ENCODE results near the gene CRIM1. TPM values are rescaled to one million over a fixed set of nuclear protein-coding genes. Genes with fewer than 3 reads are reported as not detected.

Gene CRIM1
- total RNA-seq, 4 donors from 2014 or later, result 140 to 429 (median 201) TPM

DNA sequence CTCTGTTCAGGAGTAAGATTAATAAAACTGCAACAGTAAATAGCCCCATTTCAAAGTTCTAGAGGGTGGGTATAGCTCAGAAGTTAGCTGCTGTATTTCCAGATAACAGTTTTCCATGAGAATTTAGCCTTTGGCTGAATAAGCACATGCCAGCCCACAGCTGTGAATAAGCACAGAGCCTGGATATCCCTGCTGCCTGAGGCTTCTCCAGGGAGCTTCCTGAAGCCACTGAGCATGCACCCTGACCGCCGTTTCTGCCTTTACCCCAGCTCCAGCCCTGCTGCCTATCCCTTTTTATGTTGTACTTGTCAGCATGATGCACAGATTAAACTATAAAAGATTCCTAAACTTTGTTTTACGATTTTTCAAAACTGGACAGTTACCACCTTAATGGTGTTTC is 157.1 kb downstream of the CRIM1 start:
- 75% methylated on average over 3 of the region's 3 CpGs for WGBS
- Histone ChIP-seq H3K36me3 (peaks cover 39 to 87% (median 69%) of the 10 kb centered on the region in 4 donors), H3K4me3 (no peak overlapping the region), H3K4me1 (peaks cover 0 to 10% (median 5%) of the 10 kb centered on the region in 4 donors), H3K27ac (replicated peaks in 1 of 4) (no peak overlapping the region), H3K27me3 (no peaks in the 10 kb centered on the region), H3K9me3 (no peaks in the 10 kb centered on the region)
- no peak for DNase-seq (ENCODE audit: extremely low spot score)
- TF ChIP-seq EP300 (IDR thresholded peaks at IDR 0.05) (no peak), POLR2A (IDR thresholded peaks at IDR 0.05; ENCODE audit: low read depth) (no peak), POLR2AphosphoS5 (IDR thresholded peaks at IDR 0.05) (no peak)
- TF ChIP-seq, protein P1, sequence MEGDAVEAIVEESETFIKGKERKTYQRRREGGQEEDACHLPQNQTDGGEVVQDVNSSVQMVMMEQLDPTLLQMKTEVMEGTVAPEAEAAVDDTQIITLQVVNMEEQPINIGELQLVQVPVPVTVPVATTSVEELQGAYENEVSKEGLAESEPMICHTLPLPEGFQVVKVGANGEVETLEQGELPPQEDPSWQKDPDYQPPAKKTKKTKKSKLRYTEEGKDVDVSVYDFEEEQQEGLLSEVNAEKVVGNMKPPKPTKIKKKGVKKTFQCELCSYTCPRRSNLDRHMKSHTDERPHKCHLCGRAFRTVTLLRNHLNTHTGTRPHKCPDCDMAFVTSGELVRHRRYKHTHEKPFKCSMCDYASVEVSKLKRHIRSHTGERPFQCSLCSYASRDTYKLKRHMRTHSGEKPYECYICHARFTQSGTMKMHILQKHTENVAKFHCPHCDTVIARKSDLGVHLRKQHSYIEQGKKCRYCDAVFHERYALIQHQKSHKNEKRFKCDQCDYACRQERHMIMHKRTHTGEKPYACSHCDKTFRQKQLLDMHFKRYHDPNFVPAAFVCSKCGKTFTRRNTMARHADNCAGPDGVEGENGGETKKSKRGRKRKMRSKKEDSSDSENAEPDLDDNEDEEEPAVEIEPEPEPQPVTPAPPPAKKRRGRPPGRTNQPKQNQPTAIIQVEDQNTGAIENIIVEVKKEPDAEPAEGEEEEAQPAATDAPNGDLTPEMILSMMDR (IDR thresholded peaks at IDR 0.05), result no peak
- intact Hi-C loops (cut with DNase I), result no loop called here

DNA sequence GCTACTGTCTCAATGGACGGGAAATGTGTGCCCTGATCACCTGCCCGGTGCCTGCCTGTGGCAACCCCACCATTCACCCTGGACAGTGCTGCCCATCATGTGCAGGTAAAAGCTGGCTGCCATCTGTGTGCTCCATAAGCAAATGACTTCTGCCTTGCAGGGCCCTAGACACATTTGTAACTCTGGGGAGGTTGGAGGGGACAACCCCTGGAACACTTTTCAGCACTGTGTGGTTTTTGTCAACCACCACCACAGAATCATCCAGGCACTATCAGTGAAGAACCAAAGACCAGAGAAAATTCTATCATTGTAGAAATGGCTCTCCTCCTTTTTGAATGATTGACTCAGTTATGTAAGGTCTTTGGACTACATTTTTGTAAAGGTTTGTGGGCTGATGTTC is 158.1 kb downstream of the CRIM1 start:
- intact Hi-C loops (cut with DNase I), result no loop called here

DNA sequence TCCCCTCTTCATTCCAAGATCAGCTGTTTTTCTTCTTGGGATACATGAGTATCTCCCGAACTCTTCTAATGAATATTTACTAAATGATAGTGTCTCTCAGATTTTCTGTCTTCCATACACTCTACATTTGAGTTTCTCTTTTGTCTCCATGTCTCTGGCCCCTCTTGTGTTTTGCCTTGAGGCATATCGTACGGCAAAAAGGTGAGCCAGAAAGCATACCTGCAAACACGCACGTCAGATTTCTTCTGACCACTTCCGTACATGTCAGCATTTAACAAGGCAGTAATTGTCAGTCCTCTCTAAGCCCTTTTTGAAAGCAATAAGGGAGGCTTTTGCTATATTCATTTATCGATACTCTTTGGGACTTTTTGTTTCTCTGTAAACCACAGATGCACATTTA is 160.0 kb downstream of the CRIM1 start:
- Histone ChIP-seq H3K9me3 (no peaks in the 10 kb centered on the region), H3K36me3 (peaks cover 57 to 100% (median 88%) of the 10 kb centered on the region in 4 donors), H3K27ac (replicated peaks in 1 of 4) (no peak overlapping the region), H3K4me1 (peaks cover 0 to 10% (median 5%) of the 10 kb centered on the region in 4 donors), H3K27me3 (no peaks in the 10 kb centered on the region), H3K4me3 (no peak overlapping the region)
- intact Hi-C loops (cut with DNase I), result no loop called here
- no peak for DNase-seq (ENCODE audit: extremely low spot score)
- WGBS, result 96% methylated on average over 7 of the region's 7 CpGs
- no peak for TF ChIP-seq POLR2AphosphoS5 (IDR thresholded peaks at IDR 0.05)

More for the DNA sequence above, 158.1 kb downstream of the CRIM1 start:
- no peaks in the 10 kb centered on the region for H3K9me3 ChIP-seq
- 96% methylated on average over 2 of the region's 2 CpGs for WGBS
- peaks cover 0 to 10% (median 5%) of the 10 kb centered on the region in 4 donors for H3K4me1 ChIP-seq
- DNase-seq (ENCODE audit: extremely low spot score), result no peak
- TF ChIP-seq EP300 (IDR thresholded peaks at IDR 0.05) (no peak), POLR2A (IDR thresholded peaks at IDR 0.05; ENCODE audit: low read depth) (no peak), POLR2AphosphoS5 (IDR thresholded peaks at IDR 0.05) (no peak)
- TF ChIP-seq, protein P1 (IDR thresholded peaks at IDR 0.05), result no peak
- H3K27ac ChIP-seq (replicated peaks in 1 of 4), result no peak overlapping the region
- peaks cover 44 to 97% (median 75%) of the 10 kb centered on the region in 4 donors for H3K36me3 ChIP-seq
- H3K4me3 ChIP-seq, result no peak overlapping the region
- no peaks in the 10 kb centered on the region for H3K27me3 ChIP-seq

GRCh38 chr2:36516136-36516870 is 160.7 kb downstream of the CRIM1 start:
- no peaks in the 10 kb centered on the region for H3K27me3 ChIP-seq
- no peak overlapping the region for H3K4me3 ChIP-seq
- 69% methylated on average over 8 of the region's 8 CpGs for WGBS
- intact Hi-C loops (cut with DNase I), result no loop called here
- TF ChIP-seq, protein P1 (IDR thresholded peaks at IDR 0.05), result no peak
- no peak for TF ChIP-seq EP300 (IDR thresholded peaks at IDR 0.05)
- TF ChIP-seq POLR2AphosphoS5 (IDR thresholded peaks at IDR 0.05), result no peak
- no peak for TF ChIP-seq POLR2A (IDR thresholded peaks at IDR 0.05; ENCODE audit: low read depth)
- peaks cover 58 to 100% (median 92%) of the 10 kb centered on the region in 4 donors for H3K36me3 ChIP-seq
- no peak for DNase-seq (ENCODE audit: extremely low spot score)
- no peak overlapping the region for H3K27ac ChIP-seq (replicated peaks in 1 of 4)
- peaks cover 0 to 10% (median 5%) of the 10 kb centered on the region in 4 donors for H3K4me1 ChIP-seq
- no peaks in the 10 kb centered on the region for H3K9me3 ChIP-seq

- TF ChIP-seq, protein P1 (IDR thresholded peaks at IDR 0.05), result no peak
- H3K27ac ChIP-seq (replicated peaks in 1 of 4), result no peak overlapping the region
- intact Hi-C loops (cut with DNase I), result no loop called here
- no peaks in the 10 kb centered on the region for H3K9me3 ChIP-seq
- H3K27me3 ChIP-seq, result no peaks in the 10 kb centered on the region
- H3K36me3 ChIP-seq, result peaks cover 57 to 99% (median 84%) of the 10 kb centered on the region in 4 donors
- 94% methylated on average over 4 of the region's 4 CpGs for WGBS
- peaks cover 0 to 10% (median 7%) of the 10 kb centered on the region in 4 donors for H3K4me1 ChIP-seq
- DNase-seq (ENCODE audit: extremely low spot score), result no peak
- H3K4me3 ChIP-seq, result no peak overlapping the region
These were observed 164.9 kb downstream of the CRIM1 start for GRCh38 chr2:36520431-36520830.
